SH-SY5Y (cell line): ENCODE measurements around the gene PLA2G2E.

ENCODE experiments used
- GATA2 ChIP-seq: IDR thresholded peaks from 2 replicates; pipeline ENCODE4 v1.6.1; 2011; ENCODE audit warnings: mild to moderate bottlenecking, low read depth, low read length
- GATA3 ChIP-seq: IDR thresholded peaks from 2 replicates; pipeline ENCODE4 v1.6.1; 2011; ENCODE audit warnings: low read depth, mild to moderate bottlenecking, low read length, moderate library complexity

The PLA2G2E gene, protein sequence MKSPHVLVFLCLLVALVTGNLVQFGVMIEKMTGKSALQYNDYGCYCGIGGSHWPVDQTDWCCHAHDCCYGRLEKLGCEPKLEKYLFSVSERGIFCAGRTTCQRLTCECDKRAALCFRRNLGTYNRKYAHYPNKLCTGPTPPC

DNA sequence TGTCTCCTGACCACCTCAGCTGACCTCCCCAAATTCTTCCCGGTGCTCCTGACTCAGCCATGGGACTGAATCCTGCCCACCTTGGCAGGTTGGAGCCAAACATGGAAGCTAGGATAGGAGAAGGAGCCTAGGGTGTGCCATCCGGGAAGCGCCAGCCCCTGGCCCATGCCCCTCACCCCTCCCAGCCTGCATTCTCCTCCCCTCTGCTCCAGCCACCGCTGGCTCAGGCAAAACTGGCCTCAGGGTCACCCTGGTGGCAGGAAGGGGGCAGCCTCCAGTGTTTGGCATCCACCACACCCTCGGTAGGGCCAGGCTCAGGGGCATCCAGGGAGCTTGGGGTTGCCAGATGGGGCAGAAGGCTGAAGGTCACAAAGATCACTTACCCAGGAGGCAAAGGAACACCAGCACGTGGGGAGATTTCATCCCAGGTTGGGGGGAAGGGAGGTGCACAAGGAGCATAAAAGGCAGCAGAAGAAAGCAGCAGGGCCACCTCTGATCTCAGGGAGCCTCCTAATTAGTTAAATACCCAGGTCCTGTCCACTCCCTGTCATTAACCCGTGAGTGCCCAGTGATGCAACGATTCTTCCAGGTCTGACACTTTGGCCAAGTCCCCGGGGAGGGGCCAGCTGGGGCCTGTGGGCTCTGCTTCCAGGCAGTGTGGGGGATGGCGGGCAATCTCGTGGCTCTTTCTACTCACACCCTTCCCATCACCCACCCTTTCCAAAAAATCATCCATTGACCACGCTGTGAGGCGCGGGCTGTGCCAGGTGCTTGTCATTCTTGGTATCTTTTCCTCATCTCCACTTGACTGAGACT lies at the start of gene PLA2G2E:
Gene PLA2G2E, minus strand, starts transcription at position 481 of the 816 bp plus-strand sequence. Its CDS starts 58 bp downstream, at position 423.
- TF ChIP-seq GATA2: no peak
- no peak for TF ChIP-seq GATA3

DNA sequence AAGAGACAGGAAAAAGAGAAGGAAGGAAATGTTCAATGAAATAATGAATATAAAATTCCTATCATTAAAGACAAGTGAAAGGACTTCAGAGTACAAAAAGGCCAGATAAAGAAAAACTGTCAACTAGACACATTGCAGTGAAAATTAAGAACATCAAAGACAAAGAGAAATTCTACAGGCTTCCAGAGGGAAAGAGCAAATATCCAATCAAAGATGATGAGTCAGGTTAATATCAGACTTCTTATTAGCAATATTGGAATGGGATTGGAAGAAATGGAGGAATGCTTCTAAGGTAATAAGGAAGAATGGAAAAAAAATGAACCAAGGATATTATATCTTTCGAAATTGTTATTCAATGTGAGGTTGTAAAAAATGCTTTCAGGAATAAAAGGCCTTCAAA lies 48.2 kb upstream of the PLA2G2E start:
- no peak for TF ChIP-seq GATA3

DNA sequence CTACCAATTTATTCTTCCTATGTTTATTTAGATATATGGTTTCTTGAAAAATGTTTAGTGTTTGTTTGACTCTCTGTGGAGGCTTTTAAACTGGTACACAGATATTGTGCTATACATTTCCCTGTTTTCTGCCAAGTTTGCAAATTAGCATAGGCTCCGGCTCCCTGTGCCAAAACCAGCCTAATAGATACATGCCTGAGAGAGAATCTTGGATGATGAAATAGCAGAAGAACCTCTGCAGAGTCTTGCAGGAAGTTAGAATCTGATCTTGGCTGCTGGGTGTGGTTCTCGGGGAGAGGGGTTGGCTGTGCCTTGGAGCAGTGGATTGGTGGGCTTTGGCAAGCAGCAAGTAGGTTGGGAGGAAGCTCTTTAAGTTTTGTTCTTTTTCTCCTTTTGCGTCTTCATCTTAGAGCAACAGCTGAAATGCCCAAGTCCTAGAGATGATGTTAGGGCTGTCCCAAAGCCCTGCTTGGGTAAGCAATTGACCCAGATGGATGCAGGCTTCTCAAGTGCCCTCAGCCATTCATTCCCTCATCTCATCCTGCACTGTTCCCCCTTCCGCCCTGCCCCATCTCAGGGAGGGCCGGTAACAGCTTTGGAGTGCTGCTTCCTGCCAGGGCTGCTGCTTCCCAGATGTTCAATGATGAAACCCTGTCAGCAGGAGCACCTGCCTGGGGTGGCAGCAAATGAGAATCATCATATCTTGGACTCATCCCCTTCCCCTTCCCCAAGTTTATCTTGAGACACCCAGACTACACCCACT lies 46.7 kb upstream of the PLA2G2E start:
- no peak for TF ChIP-seq GATA2
- TF ChIP-seq GATA3: no peak

DNA sequence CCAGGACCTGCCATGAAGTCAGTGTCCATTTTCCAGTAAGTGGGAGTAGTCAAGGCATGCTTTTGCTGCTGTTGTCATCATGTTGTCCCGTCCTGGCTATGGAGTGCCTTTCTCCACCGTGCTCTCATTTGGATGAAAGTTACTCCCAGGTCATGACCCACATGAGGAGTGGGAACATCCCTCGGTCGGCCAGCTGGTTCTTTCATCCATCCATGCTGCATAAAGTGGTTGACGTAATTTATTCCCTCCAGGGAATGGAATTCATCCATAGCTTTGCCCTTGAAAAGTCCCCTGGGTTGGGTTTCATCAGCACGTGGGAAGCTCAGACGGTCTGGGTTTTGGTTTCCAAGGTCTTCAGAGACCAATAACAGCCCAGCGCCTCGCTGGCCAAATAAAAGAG lies 44.4 kb upstream of the PLA2G2E start:
- no peak for TF ChIP-seq GATA3
- no peak for TF ChIP-seq GATA2

- TF ChIP-seq GATA3 (no peak), GATA2 (no peak)
Observed at GRCh38 chr1:19964542-19964941, 41.1 kb upstream of the PLA2G2E start.

DNA sequence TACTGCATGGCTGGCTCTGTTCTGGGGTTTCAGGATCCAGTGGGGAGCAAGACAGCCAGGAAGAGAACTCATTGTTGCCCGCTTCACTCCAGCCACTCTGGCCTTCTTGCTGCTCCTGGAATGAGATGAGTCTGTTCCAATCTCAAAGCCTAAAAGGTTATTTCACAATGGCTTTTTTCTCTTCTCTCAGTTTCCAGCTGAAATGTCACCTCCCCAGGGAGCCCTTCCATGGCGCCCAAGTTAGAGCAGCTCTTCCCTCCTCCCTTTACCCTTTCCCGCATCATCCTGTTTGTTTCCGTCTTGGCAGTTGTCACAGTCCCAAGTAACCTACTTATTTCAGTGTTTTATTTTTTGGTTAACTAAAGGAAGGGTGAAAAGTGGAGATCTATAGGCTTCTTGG lies 40.2 kb upstream of the PLA2G2E start:
- TF ChIP-seq GATA2: no peak
- no peak for TF ChIP-seq GATA3

DNA sequence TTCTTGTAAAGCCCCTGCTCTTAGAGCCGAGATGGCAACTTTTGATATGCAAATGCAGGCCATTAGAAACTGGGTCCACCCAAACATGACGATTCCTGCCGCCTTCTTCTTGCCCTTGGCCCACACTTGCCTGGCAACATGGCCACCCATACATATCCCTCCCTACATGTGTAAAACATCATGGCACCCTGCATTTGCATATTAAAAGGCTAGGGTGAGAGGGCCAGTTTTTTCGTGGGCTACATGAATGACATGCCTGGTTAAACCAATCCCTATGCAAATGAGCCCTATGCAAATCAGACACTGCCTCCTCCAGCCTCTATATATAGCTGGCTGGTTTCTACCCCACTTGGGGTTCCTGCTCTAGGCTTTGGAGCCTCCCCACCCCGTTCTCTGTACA lies 37.2 kb upstream of the PLA2G2E start:
- no peak for TF ChIP-seq GATA2
- TF ChIP-seq GATA3: no peak

GRCh38 chr1:19957779-19958178 lies 34.4 kb upstream of the PLA2G2E start:
- TF ChIP-seq GATA3 (no peak), GATA2 (no peak)

GRCh38 chr1:19955534-19956170 lies 32.2 kb upstream of the PLA2G2E start:
- TF ChIP-seq GATA3 (no peak), GATA2 (no peak)

DNA sequence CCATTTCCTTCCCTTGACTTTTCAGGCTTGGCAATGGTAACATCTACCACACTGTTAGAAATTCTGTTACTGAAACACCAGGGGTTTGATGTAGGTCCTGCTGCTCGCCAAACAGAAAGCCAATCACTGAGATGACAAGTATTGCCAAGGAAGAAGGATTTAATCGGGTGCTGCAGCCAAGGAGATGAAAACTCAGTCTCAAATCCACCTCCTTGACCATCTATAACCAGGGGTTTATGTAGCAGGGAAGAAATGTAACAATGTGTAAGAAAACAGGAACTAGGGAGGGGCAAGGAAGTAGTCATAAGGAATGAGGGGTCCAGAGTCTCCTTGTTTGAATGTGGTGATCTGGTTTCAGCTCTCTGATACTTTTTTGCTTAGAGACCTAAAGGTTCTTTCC lies 30.6 kb upstream of the PLA2G2E start:
- TF ChIP-seq GATA3 (no peak), GATA2 (no peak)

DNA sequence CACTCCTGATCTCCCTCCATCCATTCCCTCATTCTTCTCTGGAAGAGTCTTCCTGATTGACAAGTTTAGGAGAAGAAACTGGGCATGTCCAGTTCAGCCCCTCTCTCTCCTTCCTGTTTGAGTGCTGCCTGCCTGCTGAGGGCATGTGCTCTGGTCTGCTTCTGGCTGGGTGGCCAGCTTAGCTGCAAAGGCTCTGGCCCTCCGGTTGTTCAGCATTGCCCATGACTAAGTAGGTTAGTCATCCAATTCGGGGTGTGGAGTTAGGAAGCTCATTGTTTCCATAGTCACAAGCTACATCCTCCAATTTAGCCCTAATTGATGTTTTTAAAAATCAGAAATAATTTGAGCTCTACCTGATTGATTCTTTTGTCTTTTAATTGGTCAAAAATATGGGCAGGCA lies 25.6 kb upstream of the PLA2G2E start:
- TF ChIP-seq GATA2 (no peak), GATA3 (no peak)

- no peak for TF ChIP-seq GATA3
- TF ChIP-seq GATA2: no peak
Observed at GRCh38 chr1:19946971-19947370, 23.6 kb upstream of the PLA2G2E start.

GRCh38 chr1:19946331-19946751 lies 22.9 kb upstream of the PLA2G2E start:
- TF ChIP-seq GATA3: no peak; the same call in 1 of the 2 replicates
- peak; percentile 50 for TF ChIP-seq GATA2

- TF ChIP-seq GATA2 (0 out of 2 replicates have a peak, but pooled peaks have one; percentile 24), GATA3 (no peak)
Observed at GRCh38 chr1:19945914-19946313, 22.5 kb upstream of the PLA2G2E start.

GRCh38 chr1:19942657-19943056 lies 19.2 kb upstream of the PLA2G2E start:
- TF ChIP-seq GATA2 (no peak), GATA3 (no peak)
